H9 (cell line): ENCODE results near the gene MICALL2. TPM values are rescaled to one million over a fixed set of nuclear protein-coding genes. Genes with fewer than 3 reads are reported as not detected.

Experiments
- DNase-seq: peaks from one replicate; pipeline ENCODE4 v3.0.0-alpha.2; 2017
- H2AFZ ChIP-seq: one replicate; pipeline ENCODE4 v1.6.1; 2013; ENCODE audit warnings: mild to moderate bottlenecking, low read length, control low read depth, moderate library complexity
- H2AK5ac ChIP-seq: 2 replicates; pipeline ENCODE4 v1.6.1; 2013; ENCODE audit warnings: low read length, control low read depth, mixed read lengths; ENCODE audit not compliant: insufficient read length
- H2BK120ac ChIP-seq: one replicate; pipeline ENCODE4 v1.6.1; 2013; ENCODE audit warnings: low read depth, mild to moderate bottlenecking, low read length, control low read depth, inconsistent platforms; ENCODE audit not compliant: poor library complexity, severe bottlenecking
- H2BK12ac ChIP-seq: 2 replicates; pipeline ENCODE4 v1.6.1; 2013; ENCODE audit warnings: low read length, control low read depth, mixed read lengths, low read depth; ENCODE audit not compliant: insufficient read length
- H2BK15ac ChIP-seq: 2 replicates; pipeline ENCODE4 v1.6.1; 2013; ENCODE audit warnings: low read depth, low read length, control low read depth
- H2BK20ac ChIP-seq: one replicate; pipeline ENCODE4 v1.6.1; 2013; ENCODE audit warnings: low read depth, mild to moderate bottlenecking, low read length, control low read depth, inconsistent platforms; ENCODE audit not compliant: poor library complexity, severe bottlenecking
- H2BK5ac ChIP-seq: 2 replicates; pipeline ENCODE4 v1.6.1; 2013; ENCODE audit warnings: low read length, control low read depth, mixed read lengths; ENCODE audit not compliant: insufficient read length
- H3K14ac ChIP-seq: 2 replicates; pipeline ENCODE4 v1.6.1; 2013; ENCODE audit warnings: low read length, control low read depth; ENCODE audit not compliant: insufficient read depth
- H3K18ac ChIP-seq: 2 replicates; pipeline ENCODE4 v1.6.1; 2013; ENCODE audit warnings: low read depth, mild to moderate bottlenecking, mixed read lengths, low read length, control low read depth; ENCODE audit not compliant: insufficient read length
- H3K23ac ChIP-seq: 2 replicates; pipeline ENCODE4 v1.6.1; 2013; ENCODE audit warnings: low read length, control low read depth, mixed read lengths, low read depth; ENCODE audit not compliant: insufficient read length
- H3K23me2 ChIP-seq: 2 replicates; pipeline ENCODE4 v1.6.1; 2013; ENCODE audit warnings: low read depth, mild to moderate bottlenecking, mixed read lengths, low read length, control low read depth; ENCODE audit not compliant: insufficient read length, poor library complexity, severe bottlenecking
- H3K27ac ChIP-seq: 2 replicates; pipeline ENCODE4 v1.5.1; 2013; ENCODE audit warnings: low read length, control low read depth, mixed read lengths, low read depth; ENCODE audit not compliant: insufficient read length
- H3K27me3 ChIP-seq: 2 replicates; pipeline ENCODE4 v1.6.1; 2013; ENCODE audit warnings: low read length, control low read depth, inconsistent platforms; ENCODE audit not compliant: insufficient read depth
- H3K4ac ChIP-seq: 2 replicates; pipeline ENCODE4 v1.6.1; 2013; ENCODE audit warnings: low read depth, mild to moderate bottlenecking, control low read depth, inconsistent platforms, low read length, moderate library complexity
- H3K4me1 ChIP-seq: 2 replicates; pipeline ENCODE4 v1.6.1; 2013; ENCODE audit warnings: low read length, control low read depth, inconsistent platforms; ENCODE audit not compliant: insufficient read depth
- H3K4me2 ChIP-seq: 2 replicates; pipeline ENCODE4 v1.6.1; 2013; ENCODE audit warnings: low read length, control low read depth, mixed read lengths; ENCODE audit not compliant: insufficient read length, insufficient read depth
- H3K56ac ChIP-seq: 2 replicates; pipeline ENCODE4 v1.6.1; 2013; ENCODE audit warnings: low read depth, mild to moderate bottlenecking, mixed read lengths, low read length, control low read depth; ENCODE audit not compliant: insufficient read length
- H3K79me1 ChIP-seq: 2 replicates; pipeline ENCODE4 v1.6.1; 2013; ENCODE audit warnings: low read depth, mild to moderate bottlenecking, moderate library complexity, low read length, control low read depth, inconsistent platforms; ENCODE audit not compliant: insufficient read depth, poor library complexity, severe bottlenecking
- H3K79me2 ChIP-seq: 2 replicates; pipeline ENCODE4 v1.6.1; 2013; ENCODE audit warnings: low read length, control low read depth, inconsistent platforms; ENCODE audit not compliant: insufficient read depth
- H3K9ac ChIP-seq: 2 replicates; pipeline ENCODE4 v1.6.1; 2013; ENCODE audit warnings: low read length, control low read depth, mixed read lengths; ENCODE audit not compliant: insufficient read length; ENCODE audit errors: extremely low read depth
- H3K9me3 ChIP-seq: one replicate; pipeline ENCODE4 v1.6.1; 2013; ENCODE audit warnings: low read depth, low read length, inconsistent platforms; ENCODE audit not compliant: control insufficient read depth
- H3T11ph ChIP-seq: one replicate; pipeline ENCODE4 v1.6.1; 2013; ENCODE audit warnings: mild to moderate bottlenecking, low read length, control low read depth, inconsistent platforms
- H4K20me1 ChIP-seq: one replicate; pipeline ENCODE4 v1.6.1; 2013; ENCODE audit not compliant: control insufficient read depth, insufficient read length, insufficient read depth
- H4K5ac ChIP-seq: 2 replicates; pipeline ENCODE4 v1.6.1; 2013; ENCODE audit warnings: low read depth, mild to moderate bottlenecking, mixed read lengths, low read length, control low read depth; ENCODE audit not compliant: insufficient read length
- H4K8ac ChIP-seq: replicated peaks from 2 replicates; pipeline ENCODE4 v1.6.1; 2013; ENCODE audit warnings: low read length, control low read depth, mixed read lengths, low read depth; ENCODE audit not compliant: insufficient read length
- H4K91ac ChIP-seq: 2 replicates; pipeline ENCODE4 v1.6.1; 2013; ENCODE audit warnings: low read depth, mild to moderate bottlenecking, moderate library complexity, mixed read lengths, low read length, control low read depth; ENCODE audit not compliant: insufficient read length
- H3K27ac Mint-ChIP-seq, 3 experiments: 2 replicates in 2 of 3; 3 replicates in 1 of 3; pipeline ENCODE4 v1.8.0; 2020 to 2021; ENCODE audit warnings: mixed read lengths in 3 of 3, mild to moderate bottlenecking in 1 of 3, moderate library complexity in 1 of 3
- H3K27me3 Mint-ChIP-seq: 2 replicates; pipeline ENCODE4 v1.8.0; 2021; ENCODE audit warnings: low read depth, mild to moderate bottlenecking, moderate library complexity, mixed read lengths
- H3K36me3 Mint-ChIP-seq, 3 experiments: 2 replicates in 2 of 3; 3 replicates in 1 of 3; pipeline ENCODE4 v1.8.0; 2020 to 2021; ENCODE audit warnings: low read depth in 3 of 3, mixed read lengths in 3 of 3; ENCODE audit not compliant: insufficient read depth in 1 of 3
- H3K4me1 Mint-ChIP-seq, 2 experiments: 2 replicates each; pipeline ENCODE4 v1.8.0; 2020; ENCODE audit warnings: mixed read lengths in 2 of 2
- H3K4me3 Mint-ChIP-seq, 2 experiments: 2 replicates in 1 of 2; 3 replicates in 1 of 2; pipeline ENCODE4 v1.8.0; 2020 to 2021; ENCODE audit warnings: mild to moderate bottlenecking in 2 of 2, mixed read lengths in 2 of 2, moderate library complexity in 1 of 2
- H3K9me3 Mint-ChIP-seq, 2 experiments: 2 replicates in 1 of 2; 3 replicates in 1 of 2; pipeline ENCODE4 v1.8.0; 2020; ENCODE audit warnings: mild to moderate bottlenecking in 2 of 2, mixed read lengths in 2 of 2, moderate library complexity in 1 of 2
- CTCF ChIP-seq: fragments of 200-600 bp; sonication (generic); conservative IDR thresholded peaks from 3 replicates; pipeline ENCODE4 v1.8.0; 2021; ENCODE audit warnings: antibody characterized with exemption, mild to moderate bottlenecking
- WGBS: extraction: QIAGEN DNeasy Blood & Tissue Kit; methylation state at CpG from one replicate; pipeline ENCODE4 v1.1.7; 2013; ENCODE audit warnings: missing lambda C conversion rate, low lambda C conversion rate, mixed read lengths; ENCODE audit not compliant: insufficient read length; ENCODE audit errors: extremely low coverage; 5-methylcytosine and 5-hydroxymethylcytosine counted together
- total RNA-seq: library from RNA; stranded (reverse); gene quantifications from 2 replicates; pipeline ENCODE4 v1.2.1, GENCODE V29; 2021

The MICALL2 gene
- total RNA-seq, 1 experiment from 2014 or later: 7.1 TPM

- no CpG with 5 or more reads among the region's 19 CpGs for WGBS
- no peak overlapping the region for H3T11ph ChIP-seq
- no peak overlapping the region for H4K8ac ChIP-seq
- peaks cover 7 to 8% of the 10 kb centered on the region in 2 experiments; a peak in 4 of 5 replicates for H3K9me3 Mint-ChIP-seq
- no peak overlapping the region for H3K9ac ChIP-seq
- no peak overlapping the region for H2AFZ ChIP-seq
- H2BK12ac ChIP-seq: no peak overlapping the region
- no peaks in the 10 kb centered on the region for H3K23me2 ChIP-seq
- no peaks in the 10 kb centered on the region; a peak in 1 of 7 replicates for H3K36me3 Mint-ChIP-seq
- H4K91ac ChIP-seq: no peak overlapping the region
- H3K79me1 ChIP-seq: no peaks in the 10 kb centered on the region
- TF ChIP-seq CTCF: no peak
- no peak overlapping the region for H3K4me3 Mint-ChIP-seq
- no peak for DNase-seq
- H3K56ac ChIP-seq: no peak overlapping the region
- H3K14ac ChIP-seq: no peak overlapping the region
- H3K79me2 ChIP-seq: no peaks in the 10 kb centered on the region
- no peak overlapping the region for H3K18ac ChIP-seq
- H3K23ac ChIP-seq: no peak overlapping the region
- H3K27ac ChIP-seq: no peak overlapping the region
- H2BK120ac ChIP-seq: no peak overlapping the region
- H3K9me3 ChIP-seq: no peaks in the 10 kb centered on the region
- no peak overlapping the region for H2BK20ac ChIP-seq
- H4K5ac ChIP-seq: no peak overlapping the region
- H3K4me1 ChIP-seq: no peaks in the 10 kb centered on the region
- no peak overlapping the region for H3K4ac ChIP-seq
- H2BK5ac ChIP-seq: no peak overlapping the region
- H3K27ac Mint-ChIP-seq: no peak overlapping the region; a peak in 1 of 7 replicates
- H3K27me3 Mint-ChIP-seq: peaks cover 43% of the 10 kb centered on the region
- H2BK15ac ChIP-seq: no peak overlapping the region
- 0 out of 4 replicates have a peak, but pooled peaks cover 0 to 3% of the 10 kb centered on the region in 2 experiments for H3K4me1 Mint-ChIP-seq
- no peak overlapping the region for H3K4me2 ChIP-seq
- H4K20me1 ChIP-seq: no peaks in the 10 kb centered on the region
- H2AK5ac ChIP-seq: no peak overlapping the region
- no peaks in the 10 kb centered on the region for H3K27me3 ChIP-seq
These were observed 71.1 kb downstream of the MICALL2 start for GRCh38 chr7:1388021-1388702.
